Esophagus muscularis mucosa (tissue), 3 donors: ENCODE results near the gene TRAPPC10.

ENCODE experiments used
- POLR2A ChIP-seq: fragments of 450-650 bp; IDR thresholded peaks from one replicate; pipeline ENCODE4 v1.6.1; 2017; ENCODE audit warnings: antibody characterized with exemption, moderate library complexity, mild to moderate bottlenecking, low read depth
- POLR2AphosphoS5 ChIP-seq, 2 donors: sonication (generic); formaldehyde crosslinking; IDR thresholded peaks; one replicate each; pipeline ENCODE4 v1.6.1; 2017; ENCODE audit warnings: antibody characterized with exemption in 2 of 2
- TF ChIP-seq, protein P1 (sequence below), 3 experiments: fragments of 200-600 bp in 2 of 3; fragments of 450-650 bp in 1 of 3; sonication (generic) in 2 of 3; IDR thresholded peaks; one replicate each; pipeline ENCODE4 v1.5.1; 2017 to 2019; ENCODE audit warnings: antibody characterized with exemption in 3 of 3, mild to moderate bottlenecking in 2 of 3, moderate library complexity in 1 of 3

DNA sequence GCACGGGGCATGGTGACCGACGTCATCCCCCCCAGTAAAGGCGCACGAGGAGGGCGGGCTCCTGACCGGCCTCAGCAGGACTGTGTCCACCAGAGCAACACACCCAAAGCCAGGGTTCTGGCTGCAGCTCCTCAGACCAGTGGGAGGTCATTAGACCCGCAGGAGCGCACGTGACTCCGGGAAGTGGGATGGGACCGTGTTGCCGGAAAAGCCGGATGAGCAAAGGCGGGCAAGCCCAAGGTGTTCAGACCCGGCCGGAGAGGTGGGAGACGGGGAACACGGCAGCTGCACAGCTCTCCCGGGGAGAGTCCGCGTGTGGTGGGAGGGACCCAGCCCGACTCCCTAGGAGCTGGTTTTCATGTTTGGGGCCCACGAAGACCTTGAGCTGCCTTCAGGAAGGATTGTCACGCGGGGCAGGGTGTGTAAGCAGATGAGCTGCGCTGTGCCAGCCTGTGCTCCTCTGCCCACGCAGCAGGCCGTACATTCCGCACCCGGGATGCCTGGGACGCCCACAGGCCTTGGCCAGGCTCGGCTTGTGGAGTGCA is 20.6 kb upstream of the TRAPPC10 start:
- TF ChIP-seq POLR2AphosphoS5 (IDR thresholded peaks at IDR 0.05): no peak
- TF ChIP-seq, protein P1, sequence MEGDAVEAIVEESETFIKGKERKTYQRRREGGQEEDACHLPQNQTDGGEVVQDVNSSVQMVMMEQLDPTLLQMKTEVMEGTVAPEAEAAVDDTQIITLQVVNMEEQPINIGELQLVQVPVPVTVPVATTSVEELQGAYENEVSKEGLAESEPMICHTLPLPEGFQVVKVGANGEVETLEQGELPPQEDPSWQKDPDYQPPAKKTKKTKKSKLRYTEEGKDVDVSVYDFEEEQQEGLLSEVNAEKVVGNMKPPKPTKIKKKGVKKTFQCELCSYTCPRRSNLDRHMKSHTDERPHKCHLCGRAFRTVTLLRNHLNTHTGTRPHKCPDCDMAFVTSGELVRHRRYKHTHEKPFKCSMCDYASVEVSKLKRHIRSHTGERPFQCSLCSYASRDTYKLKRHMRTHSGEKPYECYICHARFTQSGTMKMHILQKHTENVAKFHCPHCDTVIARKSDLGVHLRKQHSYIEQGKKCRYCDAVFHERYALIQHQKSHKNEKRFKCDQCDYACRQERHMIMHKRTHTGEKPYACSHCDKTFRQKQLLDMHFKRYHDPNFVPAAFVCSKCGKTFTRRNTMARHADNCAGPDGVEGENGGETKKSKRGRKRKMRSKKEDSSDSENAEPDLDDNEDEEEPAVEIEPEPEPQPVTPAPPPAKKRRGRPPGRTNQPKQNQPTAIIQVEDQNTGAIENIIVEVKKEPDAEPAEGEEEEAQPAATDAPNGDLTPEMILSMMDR (IDR thresholded peaks at IDR 0.05): no peak
- TF ChIP-seq POLR2A: no peak
